GM18508 (cell line): Measurements from ENCODE around the gene JUNB.
"Not testable (repeated sequence)": the region's sequence is repeated elsewhere in the genome, so short reads cannot be mapped to it uniquely, and the experiment has no call there.

Experiments used
- ATAC-seq: cut with Tn5 transposase; IDR thresholded peaks from one replicate; pipeline ENCODE4 v1.9.1; 2021; ENCODE audit warnings: moderate number of reproducible peaks; ENCODE audit not compliant: insufficient read depth, unreplicated experiment

JUNB gene

DNA sequence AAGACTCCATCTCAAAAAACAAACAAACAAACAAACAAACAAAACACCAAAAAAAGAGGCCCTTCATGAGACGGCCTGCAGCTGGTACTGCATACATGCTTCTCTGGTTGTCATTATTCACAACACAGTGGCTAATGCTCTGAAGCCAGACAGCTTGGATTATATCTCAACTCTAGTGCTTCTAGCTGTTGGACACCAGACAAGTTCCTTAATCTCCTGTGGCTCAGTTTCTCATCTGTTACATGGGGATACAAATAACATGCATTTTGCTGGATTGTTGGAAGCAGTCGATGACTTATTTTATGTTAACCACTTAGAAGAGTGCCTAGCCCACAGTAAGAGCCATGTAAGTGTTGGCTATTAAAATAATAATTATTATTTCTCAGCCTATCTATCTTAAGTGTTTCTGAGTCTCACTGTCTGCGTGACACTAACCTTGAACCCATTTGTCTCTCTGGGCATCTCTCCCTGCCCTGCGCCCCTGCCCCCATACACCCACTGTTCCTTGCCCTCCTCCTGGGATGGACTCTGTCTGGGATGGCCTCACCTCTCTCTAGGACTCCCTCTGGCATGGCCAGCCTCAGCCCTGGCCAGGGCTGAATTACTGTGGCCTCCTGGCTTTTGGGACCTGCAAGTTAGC, 3.1 kb upstream of the JUNB start:
- no peak for ATAC-seq

DNA sequence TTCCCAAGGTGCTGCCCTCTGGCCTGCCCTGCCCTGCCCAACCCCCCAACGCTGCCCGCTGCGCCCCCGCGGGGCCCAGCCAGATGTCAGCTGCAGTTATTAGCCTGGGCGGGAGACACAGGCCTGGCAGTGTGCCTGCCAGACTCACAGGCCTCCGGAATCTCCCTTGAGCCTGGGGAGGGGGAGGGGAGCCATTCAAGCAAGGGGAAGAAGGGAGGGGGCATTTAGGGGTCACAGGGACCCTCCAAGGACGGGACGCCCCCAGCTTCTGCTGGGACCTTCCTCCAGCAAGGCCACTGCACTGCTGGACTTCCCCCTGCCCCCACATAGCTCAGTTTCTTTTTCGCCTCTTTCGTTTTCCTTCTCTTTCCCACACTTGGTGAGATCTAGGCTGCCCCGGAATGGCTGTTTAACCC, 2.6 kb upstream of the JUNB start:
- ATAC-seq, result no peak

DNA sequence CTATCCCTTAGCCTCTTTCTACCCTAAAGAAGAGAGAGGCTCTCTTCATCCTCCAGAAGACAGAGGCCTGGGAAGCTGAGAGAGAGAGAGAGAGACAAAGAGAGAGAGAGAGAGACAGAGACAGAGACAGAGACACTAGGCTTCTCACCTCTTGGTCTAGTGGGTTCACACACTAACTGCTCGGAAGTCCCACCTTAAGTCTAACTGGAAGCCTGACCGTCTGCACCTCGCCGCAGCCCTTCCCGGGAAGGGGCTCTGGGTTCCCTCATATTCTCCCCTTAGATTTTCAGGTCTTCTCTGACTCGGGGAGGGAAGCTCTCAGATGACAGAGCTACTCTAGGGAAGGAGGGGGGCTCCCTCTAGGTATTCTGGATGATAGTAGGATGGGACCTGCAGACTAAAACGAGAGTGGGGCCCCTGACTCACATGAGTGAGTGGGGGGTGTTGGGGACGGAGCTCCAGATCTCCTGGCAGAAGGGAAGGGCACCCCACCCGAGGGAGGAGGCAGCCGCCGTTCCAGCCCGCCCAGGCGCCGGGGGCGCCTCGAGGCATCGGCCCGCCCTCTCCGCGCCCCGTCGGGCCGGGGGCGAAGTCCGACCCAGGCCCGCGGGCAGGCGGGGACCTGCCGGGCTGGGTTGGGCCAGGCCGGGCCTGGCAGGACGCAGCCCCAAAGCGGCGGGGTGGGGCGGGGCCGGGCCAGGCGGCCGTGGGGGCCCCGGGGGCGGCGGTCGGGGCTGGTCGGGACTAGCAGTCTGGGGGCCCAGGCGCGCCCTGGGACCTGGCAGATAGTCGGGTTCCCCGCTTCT, 2.0 kb upstream of the JUNB start:
- no peak for ATAC-seq

DNA sequence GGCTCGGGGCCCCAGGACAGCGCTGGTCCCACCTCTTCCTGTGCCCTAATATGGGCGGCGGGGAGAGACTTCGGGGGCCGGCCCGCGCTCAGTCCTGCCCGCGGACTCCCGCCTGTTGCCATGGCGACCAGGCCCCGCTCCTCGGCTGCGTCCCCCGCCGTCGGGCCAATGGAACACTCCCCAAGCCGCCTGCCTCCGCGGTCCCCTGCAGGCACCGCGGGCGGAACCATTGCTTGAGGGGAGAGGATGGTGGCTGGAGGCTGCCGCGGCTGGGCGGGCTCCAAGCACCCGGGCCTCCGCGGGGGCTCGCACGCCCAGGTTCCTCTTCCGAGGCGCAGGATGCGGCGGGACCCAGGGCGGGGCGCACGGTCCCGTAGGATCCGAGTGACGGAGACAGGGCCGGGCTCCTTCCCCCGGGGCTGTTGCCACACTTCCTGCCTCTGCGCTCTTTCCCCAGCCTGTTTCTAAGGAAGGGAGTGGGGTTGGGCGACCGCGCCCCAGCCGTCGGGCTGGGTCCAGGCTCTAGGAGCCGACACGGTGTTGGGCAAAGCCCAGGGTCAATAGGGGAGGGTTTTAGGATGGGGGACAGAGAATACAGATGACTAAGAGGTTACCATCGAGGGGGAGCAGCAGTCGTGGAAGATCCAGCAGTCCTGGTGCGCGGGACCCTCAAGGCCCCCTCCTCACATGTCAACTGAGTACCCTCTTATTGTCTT, 1.2 kb upstream of the JUNB start:
- peak; percentile 20 for ATAC-seq

DNA sequence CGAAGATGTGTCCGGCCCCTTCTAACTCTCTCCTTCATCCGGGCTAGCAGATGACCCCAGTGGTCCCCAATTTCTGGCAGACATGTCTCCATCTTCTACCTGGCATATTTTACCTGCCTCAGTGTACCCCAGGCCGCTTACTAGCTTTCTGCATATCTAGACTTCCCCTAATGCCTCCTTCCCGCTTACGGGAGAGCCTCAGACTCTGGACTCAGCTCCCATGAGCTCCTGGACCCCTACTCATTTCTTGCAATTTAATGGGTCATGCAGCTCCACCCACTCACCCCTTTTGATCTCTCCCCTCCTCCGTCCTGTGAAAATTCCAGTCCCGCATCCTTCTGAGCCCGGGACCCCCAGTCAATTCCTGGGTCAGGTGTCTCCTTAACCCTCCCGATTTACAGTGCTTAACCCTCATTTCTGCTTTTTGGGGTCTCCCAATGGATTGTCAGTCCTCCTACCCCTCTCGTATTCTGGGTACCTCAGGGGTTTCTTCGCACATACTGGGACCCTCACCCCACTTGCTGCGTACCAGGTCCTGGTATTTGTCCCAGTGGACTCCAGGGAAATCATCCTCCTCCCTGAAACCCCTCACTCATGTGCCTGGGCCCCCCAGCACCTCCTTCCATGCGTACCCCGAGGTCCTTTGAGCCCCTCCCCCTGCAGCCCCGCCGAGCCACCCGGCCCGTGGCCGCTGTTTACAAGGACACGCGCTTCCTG, 500 bp upstream of the JUNB start:
- ATAC-seq, result no peak

DNA sequence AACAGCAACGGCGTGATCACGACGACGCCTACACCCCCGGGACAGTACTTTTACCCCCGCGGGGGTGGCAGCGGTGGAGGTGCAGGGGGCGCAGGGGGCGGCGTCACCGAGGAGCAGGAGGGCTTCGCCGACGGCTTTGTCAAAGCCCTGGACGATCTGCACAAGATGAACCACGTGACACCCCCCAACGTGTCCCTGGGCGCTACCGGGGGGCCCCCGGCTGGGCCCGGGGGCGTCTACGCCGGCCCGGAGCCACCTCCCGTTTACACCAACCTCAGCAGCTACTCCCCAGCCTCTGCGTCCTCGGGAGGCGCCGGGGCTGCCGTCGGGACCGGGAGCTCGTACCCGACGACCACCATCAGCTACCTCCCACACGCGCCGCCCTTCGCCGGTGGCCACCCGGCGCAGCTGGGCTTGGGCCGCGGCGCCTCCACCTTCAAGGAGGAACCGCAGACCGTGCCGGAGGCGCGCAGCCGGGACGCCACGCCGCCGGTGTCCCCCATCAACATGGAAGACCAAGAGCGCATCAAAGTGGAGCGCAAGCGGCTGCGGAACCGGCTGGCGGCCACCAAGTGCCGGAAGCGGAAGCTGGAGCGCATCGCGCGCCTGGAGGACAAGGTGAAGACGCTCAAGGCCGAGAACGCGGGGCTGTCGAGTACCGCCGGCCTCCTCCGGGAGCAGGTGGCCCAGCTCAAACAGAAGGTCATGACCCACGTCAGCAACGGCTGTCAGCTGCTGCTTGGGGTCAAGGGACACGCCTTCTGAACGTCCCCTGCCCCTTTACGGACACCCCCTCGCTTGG, 966 bp downstream of the JUNB start:
- ATAC-seq, result no peak

DNA sequence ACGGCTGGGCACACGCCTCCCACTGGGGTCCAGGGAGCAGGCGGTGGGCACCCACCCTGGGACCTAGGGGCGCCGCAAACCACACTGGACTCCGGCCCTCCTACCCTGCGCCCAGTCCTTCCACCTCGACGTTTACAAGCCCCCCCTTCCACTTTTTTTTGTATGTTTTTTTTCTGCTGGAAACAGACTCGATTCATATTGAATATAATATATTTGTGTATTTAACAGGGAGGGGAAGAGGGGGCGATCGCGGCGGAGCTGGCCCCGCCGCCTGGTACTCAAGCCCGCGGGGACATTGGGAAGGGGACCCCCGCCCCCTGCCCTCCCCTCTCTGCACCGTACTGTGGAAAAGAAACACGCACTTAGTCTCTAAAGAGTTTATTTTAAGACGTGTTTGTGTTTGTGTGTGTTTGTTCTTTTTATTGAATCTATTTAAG, 1.6 kb downstream of the JUNB start:
- no peak for ATAC-seq

DNA sequence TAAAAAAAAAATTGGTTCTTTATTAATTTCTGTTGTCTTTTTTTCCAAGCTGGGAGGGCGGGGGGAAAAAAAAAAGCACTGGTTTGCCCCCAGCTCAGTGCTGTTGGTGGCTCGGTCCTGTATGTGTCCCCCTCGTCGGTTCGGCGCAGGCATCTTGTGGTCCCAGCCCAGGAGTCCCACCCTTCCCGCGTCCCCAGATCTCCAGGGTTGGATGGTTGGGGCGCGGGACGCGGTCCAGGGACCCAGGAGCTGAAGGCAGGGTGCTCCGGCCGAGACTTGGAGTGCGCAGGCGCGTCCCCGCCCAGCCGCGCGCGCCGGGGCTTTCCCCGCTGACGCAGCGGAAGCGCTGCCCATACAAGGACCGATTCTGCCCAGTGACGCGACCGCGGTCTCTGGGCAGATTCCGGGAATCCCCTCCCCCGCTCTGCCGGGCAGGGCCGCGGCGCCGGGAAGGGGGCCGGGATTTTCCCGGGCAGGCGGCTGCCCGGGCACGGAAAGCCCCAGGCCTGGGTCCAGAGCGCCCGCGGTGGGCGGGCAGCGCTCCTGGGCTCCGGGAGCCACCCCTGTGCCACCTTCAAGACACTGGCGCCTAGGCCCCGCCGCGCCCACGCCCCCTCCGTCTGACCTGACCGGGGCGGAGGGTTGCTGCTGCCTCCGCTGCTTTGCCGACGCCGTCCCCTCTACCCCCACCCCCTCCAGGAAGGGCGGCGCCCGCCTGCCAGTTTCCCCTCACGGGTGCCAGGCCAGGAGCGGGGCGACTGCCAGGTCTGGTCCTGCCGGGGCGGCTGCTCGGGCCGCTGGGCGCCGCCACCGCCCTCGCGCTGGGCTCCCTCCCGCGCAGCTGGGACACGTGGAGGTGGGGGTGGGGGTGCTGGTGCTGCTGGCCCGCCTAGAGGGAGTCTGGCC, 2.3 kb downstream of the JUNB start:
- no peak for ATAC-seq

DNA sequence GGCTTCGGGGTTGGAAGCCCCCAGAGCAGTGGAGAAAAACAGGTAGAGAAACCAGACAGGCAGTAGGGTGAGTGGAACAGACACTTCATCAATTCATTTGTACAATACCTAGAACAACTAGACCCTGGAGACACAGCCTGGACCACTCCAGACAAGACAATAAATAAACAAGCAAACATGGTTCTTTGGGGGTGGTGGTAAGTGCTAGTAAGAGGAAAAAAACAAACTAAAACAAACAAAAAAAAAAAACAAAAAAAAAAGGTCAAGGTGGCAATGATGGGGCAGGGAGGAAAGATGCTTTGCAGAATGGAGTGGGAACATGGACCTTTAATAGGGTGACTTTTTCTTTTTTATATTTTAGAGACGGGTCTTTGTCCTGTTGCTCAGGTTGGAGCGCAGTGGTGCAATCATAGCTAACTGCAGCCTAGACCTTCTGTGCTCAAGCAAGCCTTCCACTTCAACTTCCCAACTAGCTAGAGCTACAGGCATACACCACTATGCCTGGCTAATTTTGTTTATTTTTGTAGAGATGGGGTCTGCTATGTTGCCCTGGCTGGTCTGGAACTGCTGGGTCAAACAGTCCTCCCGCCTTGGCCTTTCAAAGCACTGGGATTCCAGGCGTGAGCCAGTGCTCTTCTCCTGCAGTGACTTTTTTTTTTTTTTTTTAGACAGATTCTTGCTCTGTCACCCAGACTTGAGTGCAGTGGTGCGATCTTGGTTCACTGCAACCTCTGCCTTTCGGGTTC, 3.1 kb downstream of the JUNB start:
- no peak for ATAC-seq

DNA sequence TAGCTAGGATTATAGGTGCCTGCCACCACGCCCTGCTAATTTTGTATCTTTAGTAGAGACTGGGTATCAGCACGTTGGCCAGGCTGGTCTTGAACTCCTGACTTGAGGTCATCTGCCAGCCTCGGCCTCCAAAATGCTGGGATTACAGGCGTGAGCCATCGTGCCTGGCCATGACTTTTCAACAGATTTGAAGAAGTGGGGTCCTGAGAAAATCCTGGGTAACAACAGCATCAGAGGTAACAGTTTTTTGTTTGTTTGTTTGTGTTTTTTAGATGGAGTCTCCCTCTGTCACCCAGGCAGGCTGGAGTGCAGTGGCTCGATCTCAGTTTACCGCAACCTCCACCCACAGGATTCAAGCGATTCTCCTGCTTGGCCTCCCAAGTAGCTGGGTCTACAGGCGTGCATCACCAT, 3.7 kb downstream of the JUNB start:
- ATAC-seq, result no peak

DNA sequence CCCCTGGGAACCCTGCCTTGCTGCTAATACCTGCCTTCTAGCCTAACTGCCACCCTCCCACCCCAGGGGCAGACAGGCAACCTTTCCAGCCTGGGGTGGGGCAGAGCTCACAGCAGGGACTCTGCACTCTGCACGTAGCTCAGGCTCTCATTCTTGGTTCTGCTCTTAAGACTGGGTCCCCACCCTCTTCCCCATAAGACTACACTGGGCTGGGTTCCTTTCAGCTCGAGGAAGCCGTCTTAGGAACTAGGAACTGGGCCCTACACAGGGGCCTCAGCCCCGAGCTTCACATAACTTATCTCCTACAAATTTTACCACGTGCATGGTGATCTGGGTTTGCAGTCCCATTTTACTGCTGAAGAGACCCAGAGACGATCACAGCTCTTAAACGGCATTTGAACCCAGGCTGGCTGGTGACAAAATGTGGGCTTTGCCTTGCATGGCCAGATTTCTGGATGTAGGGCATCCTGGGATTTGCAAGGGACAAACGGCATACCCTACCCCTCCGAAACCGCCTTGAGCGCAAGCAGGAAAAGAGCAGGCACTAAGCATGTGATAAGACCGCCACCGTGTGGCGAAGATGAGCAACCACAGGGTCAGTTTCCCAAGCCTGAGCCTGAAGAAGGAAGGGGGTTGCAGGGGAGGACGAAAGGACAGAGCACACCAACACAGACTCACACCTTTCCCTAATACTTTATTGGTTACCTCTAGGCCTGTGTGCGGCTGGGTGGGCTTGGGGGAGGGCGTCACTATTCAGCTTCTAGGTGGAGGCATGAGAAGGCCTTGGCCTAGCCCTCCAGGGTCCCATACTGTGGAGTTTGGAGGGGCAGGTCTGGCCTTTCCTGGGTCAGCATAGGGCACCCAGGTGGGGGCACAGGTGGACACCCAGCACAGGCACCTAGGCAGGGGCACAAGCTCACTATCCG, 5.1 kb downstream of the JUNB start:
- ATAC-seq, result no peak

DNA sequence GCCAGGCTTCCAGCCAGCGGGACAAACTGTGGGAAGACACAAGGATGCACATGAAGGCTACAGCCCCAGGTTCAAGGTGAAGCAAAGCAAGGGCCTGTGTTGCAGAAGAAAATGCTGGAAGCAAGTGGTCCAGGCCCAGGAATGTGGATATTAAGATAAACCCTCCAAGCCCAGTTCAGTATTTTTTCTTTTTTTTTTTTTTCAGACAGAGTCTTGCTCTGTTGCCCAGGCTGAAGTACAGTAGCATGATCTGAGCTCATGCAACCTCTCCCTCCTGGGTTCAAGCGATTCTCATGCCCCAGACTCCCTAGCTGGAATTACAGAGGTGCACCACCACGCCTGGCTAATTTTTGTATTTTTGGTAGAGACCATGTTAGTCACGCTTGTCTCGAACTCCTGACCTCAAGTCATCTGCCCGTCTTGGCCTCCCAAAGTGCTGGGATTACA, 5.9 kb downstream of the JUNB start:
- no peak for ATAC-seq

DNA sequence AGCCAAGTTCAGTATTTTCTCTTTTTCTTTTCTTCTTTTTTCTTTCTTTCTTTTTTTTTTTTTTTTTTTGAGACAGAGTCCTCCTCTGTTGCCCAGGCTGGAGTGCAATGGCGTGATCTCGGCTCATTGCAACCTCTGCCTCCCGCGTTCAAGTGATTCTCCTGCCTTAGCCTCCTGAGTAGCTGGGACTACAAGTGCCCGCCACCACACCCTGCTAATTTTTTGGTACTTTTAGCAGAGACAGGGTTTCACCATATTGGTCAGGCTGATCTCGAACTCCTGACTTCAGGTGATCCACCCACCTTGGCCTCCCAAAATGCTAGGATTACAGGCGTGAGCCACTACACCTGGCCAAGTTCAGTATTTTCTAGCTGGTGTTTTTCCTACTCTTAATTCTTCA, 6.3 kb downstream of the JUNB start:
- ATAC-seq, result not testable (repeated sequence)

DNA sequence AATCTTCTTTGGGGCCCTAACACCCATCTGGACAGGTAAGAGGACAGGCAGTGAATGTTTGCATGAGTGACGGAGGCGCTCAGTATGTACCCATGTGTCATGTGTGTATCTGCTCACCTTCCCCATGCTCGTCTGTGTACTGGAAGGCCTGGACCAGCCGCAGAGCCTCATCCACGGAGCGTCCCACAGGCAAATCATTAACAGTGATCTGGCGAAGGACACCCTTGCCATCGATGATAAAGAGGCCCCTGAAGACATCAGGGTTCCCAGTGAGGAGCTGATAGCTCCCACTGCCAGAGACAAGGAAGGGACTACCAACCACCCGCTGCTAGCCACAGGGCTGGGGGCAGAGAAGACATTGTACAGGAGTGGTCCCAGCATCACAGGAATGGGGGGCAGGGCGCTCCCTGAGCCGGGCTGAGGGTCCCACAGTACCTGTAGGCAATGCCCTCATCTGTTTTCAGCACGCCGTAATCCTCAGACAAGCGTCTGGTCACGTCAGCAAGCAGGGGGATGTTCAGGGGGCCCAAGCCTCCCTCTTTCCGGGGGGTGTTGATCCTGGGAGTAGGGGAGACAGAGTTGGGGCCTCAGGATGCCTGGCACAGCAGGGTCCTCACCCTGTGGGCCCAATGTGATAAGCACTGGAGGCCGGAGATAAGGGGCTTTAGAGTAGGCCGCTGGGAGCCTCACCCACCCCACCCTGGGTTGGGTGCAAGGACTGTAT, 8.6 kb downstream of the JUNB start:
- ATAC-seq, result no peak

DNA sequence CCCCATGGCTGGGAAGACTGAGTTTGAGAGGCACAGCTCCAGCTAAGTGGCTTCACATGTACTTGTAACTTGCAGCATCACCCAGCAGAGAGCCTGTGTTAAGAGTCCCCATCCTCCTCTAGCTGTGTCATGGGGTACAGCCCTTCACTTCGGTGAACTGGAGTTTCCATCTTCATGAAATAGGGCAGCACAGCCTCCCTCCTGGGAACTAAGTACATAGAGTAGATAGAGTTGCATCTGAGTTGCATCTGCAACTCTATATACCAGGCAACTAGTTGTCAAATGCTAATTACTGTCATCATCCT, 9.1 kb downstream of the JUNB start:
- no peak for ATAC-seq

DNA sequence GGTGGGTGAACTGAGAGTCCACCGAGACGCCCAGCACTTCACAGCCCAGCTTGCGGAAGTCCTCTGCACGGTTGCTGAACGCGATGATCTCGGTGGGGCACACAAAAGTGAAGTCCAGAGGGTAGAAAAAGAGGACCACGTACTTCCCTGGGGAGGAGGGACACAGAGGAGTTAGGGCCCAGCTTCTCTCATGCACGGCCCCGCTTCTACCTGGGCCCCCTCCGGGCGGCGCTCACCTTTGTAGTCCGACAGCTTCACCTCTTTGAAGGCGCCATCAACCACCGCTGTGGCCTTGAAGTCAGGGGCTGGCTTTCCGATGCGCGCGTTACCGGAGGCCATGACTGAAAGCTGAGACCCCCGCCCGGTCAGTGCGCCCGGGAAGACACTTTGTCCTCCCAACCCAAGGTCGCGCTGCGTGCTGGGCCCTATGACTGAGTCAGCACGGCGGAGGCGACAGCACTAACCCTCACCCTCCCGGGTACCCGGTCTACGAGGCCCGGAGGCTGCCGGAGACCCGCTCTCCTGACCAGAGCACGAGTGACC, 9.7 kb downstream of the JUNB start:
- ATAC-seq, result no peak
